HG02610 (cell line): Measurements from ENCODE around the gene MUS81.

Source experiments
- ATAC-seq: cut with Tn5 transposase; IDR thresholded peaks from one replicate; pipeline ENCODE4 v1.9.1; 2021; ENCODE audit warnings: mild to moderate bottlenecking, moderate library complexity; ENCODE audit not compliant: unreplicated experiment

MUS81 gene

GRCh38 chr11:65859812-65860277 lies 388 bp upstream of the MUS81 start:
- ATAC-seq, result no peak

DNA sequence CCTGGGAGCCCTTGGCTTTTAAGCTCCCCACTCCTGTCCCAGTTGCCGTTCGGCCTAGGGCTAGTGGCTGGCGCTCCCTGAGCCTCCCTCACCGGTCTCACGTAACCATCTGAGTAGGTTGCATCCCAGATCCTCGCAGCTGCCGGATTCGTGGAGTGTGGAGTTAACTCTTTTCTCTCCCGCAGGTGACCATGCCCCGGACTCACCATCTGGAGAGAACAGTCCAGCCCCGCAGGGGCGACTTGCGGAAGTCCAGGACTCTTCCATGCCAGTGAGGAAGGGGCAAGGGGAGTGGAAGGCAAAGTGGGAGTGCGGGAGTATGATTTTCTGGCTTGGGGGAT lies 902 bp downstream of the MUS81 start:
- ATAC-seq, result no peak

DNA sequence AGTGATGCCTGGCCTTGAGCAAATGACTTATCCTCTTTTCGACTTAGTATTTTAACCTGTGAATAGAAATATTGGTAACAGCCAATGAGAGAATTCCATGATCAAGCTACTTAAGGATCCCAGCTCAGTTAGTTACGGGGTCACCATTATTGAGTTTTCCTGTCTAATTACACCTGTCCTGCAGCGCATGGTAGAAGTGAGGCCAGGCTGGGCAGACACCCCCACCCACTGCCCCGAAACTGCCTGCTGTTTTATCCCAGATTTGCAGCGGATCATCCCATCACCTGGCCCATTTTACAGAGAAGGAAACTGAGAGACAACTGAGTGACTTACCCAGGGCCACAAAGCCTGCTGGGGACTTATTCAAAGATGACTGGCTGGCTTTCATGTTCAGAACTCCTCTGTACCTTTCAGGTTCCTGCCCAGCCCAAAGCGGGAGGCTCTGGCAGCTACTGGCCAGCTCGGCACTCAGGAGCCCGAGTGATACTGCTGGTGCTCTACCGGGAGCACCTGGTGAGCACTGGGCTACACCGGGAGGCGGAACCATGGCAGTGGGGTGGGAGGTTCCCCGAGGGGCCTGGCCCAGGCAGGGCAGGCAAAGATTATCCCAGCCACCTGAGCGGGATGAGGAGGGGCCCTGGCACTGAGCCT lies 1.4 kb downstream of the MUS81 start:
- no peak for ATAC-seq

GRCh38 chr11:65862191-65862735 lies 2.0 kb downstream of the MUS81 start:
- ATAC-seq, result no peak

DNA sequence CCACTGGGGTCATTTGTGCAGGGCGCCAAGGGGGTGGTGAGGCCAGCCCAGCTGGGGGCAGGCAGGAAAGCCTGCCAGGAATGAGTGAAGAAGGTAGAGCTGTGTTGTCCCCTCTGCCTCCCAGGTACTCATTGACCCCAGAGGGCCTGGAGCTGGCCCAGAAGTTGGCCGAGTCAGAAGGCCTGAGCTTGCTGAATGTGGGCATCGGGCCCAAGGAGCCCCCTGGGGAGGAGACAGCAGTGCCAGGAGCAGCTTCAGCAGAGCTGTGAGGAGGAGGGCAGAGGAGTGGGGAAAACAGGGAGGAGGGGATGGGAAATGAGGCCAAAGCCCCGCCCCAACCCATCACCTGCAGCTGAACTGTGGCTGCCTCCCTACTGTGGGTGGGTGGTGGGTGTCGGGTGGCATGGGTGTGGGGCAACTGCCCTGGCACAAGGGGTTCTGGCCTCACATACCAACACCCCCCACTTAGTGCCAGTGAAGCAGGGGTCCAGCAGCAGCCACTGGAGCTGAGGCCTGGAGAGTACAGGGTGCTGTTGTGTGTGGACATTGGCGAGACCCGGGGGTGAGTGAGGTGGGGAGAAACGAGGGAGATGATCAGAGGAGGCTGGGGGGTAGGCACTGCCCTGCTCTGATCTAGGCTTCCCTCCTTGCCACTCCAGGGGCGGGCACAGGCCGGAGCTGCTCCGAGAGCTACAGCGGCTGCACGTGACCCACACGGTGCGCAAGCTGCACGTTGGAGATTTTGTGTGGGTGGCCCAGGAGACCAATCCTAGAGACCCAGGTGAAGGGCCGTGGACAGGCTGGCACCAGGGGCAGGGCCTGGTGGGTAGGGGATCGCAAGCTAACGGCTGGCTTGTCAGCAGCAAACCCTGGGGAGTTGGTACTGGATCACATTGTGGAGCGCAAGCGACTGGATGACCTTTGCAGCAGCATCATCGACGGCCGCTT lies 3.0 kb downstream of the MUS81 start:
- ATAC-seq, result no peak

DNA sequence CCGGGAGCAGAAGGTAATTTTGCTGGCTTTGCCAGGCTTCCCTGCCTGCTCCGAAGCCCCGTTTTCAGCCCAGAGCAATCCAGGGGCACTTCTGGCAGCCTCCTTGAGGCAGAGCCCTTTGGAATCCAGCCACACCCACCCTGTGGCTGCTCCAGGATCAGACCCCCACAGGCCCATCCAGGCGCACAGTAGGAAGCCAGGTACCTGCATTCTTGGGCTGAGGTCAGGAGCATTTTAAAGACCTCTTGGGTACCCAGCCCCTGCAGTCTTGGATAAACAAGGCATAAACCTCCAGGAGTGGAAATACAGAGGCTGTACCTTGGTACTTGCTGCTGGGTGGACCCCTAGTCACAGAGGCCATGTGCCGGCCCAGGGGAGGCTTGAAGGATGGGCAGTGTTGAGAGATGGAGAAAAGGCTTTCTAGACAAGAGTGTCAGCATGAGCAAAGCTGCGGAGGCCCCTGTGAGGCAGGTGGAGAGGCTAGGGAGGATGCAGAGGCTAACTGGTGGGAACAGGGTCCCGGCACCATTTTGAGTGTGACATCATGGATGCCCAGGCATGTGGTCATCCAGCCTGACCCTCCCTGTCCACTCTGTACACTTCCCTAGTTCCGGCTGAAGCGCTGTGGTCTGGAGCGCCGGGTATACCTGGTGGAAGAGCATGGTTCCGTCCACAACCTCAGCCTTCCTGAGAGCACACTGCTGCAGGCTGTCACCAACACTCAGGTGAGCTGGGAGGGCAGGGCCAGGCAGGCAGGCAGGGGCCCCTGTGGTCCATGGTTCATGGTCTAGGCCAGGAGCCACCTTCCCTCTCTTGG lies 3.9 kb downstream of the MUS81 start:
- ATAC-seq, result no peak

DNA sequence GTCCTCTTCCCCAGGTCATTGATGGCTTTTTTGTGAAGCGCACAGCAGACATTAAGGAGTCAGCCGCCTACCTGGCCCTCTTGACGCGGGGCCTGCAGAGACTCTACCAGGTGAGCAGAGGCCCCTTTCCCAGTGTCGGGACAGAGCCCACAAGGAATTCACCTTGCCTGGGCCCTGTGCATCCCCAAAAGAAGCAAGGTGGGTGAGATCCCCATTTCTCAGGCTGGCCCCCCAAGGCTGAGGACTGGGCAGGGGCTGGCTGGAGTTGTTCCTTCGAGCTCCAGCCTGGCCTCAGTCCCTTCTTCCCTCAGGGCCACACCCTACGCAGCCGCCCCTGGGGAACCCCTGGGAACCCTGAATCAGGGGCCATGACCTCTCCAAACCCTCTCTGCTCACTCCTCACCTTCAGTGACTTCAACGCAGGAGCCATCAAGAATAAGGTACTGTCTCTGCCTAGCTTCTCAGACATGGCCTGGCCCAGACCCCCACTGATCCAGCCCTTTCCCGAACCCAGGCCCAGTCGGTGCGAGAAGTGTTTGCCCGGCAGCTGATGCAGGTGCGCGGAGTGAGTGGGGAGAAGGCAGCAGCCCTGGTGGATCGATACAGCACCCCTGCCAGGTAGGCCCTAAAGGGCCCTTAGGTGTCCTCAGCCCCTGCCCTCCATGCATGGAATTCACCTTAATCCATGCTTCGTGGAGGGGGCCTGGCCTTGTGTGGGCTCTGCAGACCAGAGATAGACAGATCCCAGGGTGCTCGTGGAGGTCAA lies 4.7 kb downstream of the MUS81 start:
- no peak for ATAC-seq

DNA sequence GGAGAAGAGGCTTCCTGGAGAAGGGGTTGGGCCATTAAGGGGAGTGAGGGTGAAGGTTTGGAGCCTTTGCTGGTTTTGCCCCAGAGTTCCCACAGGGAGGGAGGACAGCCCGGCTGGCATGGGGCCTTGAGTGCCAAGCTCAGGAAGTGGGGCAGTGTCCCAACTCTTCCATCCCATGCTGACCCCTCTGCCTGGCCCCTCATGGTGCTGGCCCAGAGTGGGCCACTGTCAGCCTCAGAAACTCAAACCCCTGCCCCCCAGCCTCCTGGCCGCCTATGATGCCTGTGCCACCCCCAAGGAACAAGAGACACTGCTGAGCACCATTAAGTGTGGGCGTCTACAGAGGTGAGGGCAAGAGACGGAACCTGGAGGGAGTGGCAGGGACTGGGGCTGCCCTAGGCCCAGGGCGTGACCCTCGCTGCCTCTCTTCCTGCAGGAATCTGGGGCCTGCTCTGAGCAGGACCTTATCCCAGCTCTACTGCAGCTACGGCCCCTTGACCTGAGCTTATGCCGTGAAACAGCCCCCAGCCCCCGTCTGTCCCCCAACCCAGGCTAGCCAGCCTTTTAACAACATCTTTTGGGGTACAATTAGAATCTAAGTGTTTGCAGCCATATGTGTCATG lies 5.4 kb downstream of the MUS81 start:
- ATAC-seq, result no peak

DNA sequence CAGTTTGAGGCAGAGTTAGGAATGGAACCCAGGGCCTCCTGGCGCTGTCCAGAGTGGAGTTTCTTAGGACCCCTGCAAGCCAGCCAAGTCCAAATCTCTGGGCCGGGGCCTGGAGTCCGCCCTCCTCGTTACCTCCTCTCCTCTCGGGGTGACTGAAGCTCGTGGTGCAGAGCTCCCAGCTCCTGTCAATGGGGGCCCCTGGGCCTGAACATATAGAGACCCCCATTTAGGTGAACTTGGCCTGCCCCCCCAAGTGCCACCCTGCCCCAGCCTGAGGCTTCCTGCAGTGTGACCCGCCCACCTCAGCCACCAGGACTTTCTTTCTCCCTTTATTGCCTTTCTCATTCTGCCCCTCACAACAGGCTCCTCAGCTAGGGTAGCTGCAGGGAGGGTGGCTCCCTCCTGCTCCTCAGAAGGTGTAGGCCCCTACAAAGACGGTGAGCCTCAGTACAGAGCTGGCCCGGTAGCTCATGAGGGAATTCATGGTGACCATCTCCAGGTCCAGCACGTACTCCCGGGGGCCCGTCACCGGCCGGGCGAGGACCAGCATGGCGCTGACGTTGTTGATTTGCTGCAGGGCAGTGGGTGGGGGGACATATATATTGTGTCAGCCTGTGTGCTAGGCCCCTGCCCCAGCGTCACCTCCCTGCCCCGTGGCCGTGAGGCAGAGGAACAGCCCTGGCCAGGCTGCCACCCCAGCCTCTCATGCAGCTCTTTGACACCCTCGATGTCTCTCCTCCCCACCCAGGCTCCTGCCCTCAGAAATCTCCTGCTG lies 6.5 kb downstream of the MUS81 start:
- no peak for ATAC-seq

- no peak for ATAC-seq
Measured at GRCh38 chr11:65867284-65868071, 7.2 kb downstream of the MUS81 start.

DNA sequence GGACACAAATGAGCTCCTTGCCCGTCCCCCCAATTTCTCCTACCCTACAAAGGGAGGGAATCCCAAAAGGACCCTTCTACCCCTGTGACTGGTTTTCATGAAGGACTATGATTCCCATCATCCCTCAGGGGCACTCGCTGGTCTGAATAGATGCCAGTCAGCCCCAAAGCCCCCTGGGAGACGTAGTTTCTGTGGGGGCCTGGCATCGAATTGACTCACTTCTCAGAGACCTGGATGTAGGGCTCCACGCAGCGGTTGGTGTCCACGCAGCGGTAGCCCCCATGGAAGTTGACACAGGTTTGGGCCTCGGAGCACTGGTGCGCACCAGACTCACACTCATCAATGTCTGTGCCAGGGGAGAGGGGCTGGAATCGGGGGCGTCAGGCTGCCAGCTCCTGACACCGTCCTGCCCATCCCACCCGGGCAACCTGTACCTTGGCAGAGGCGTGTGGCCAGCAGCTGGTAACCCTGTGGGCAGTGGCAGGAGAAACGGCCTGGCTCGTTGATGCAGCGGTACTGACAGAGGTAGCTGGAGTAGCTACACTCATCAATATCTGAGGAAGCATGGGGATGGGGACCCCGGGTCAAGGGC lies 7.9 kb downstream of the MUS81 start:
- no peak for ATAC-seq

DNA sequence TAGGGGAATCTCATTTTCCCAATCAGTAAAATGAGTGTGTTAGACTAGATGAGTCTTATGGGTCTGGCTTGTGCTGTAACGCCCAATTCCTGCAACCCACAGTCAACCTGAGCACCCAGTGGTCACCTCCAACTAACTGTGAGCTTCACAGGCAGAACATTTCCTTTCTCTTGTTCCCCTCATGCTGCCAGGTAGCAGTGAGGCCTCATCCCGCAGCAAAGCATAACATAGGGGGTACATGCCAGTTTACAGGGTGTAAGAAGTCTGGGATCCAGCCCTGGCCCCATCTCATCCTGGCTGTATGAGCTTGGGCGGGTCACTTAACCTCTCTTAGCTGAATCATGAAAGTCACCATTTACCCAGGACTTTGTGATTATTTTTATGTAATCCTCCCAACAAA lies 8.7 kb downstream of the MUS81 start:
- no peak for ATAC-seq

DNA sequence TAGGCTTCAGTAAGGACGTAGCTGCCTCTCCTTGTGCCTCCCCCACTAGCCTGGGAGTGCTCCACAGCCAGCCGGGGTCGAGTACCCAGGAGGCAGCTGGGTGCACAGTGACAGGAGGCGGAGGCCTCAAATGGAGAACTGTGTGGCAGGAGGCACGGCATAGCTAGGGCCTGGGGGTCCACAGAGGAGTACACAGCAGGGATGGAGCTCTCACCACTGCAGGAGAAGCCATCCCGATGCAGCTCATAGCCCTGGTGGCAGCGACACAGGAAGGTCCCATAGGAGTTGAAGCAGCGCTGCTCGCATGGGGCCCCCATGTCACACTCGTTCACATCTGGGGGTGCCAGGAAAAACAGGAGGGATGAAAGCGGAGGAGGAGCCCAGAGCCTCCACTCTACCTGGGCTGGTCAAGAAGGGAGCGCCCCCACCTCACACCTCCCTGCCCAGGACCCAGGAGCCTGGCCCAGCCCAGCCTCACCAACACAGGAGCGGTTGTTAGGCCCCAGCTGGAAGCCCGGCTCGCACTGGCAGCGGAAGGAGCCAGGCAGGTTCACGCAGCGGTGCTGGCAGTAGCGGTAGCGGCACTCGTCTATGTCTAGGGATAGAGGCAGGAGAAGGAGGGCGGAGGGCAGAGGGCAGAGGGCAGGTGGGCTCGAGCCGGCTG lies 9.5 kb downstream of the MUS81 start:
- no peak for ATAC-seq

DNA sequence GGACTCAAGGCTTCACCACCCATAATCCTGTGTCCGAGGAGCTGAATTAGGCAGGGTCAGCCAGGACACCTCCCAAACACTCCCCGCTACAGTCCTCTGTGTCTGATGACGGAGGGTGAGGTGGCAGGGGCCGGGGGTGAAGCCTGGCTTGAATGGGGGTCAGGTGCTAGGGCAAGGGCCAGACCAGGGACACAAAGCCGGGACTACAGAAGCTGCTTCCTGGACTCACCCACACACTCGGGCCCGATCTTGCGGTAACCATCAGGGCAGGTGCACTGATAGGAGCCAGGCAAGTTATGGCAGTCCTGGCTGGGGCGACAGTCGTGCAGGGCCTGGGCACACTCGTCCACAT lies 10.1 kb downstream of the MUS81 start:
- ATAC-seq, result no peak

DNA sequence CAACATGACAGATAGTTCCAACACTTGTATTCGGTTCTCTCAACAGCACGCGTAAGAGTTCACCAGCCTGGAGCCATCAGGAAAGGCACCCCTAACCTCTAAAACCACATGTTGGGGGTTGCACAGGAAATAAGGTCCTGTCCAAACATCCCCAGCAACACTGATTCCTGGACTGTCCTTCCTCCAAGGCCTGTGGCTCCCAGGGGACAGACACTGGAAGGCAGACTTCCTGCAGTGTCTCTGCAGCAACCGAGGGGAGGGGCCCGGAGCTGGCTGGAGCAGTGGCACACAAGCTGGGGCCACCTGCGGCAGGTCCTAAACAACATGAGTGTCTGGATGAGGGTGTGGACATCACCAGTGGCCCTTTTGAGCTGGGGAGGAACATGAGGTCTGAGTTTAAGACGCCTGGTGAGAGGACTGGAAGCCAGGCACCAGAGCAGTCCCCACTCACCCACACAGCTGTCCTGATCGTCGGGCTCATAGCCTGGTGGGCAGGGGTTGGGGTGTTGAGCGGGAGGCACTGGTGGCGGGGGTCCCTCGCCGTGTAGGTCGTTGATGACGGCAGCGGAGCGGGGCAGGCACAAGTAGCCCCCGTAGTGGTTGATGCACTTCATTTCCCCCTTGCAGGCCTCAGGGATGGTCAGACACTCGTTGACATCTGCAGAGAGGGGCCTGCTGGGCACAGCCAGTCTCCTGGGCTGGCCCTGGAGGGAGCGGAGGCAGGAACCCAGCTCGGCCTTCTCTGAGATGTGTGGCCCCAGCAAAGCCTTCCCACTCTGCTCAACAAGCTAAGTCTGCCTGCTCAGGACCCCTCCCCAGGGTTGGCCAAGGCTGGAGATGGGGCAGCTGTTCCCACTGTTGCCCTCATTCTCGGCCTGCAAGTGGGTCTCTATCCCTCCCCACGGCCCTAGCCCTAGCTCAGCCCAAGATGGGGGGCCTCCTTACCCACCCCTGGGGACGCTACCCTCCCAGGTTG lies 10.8 kb downstream of the MUS81 start:
- no peak for ATAC-seq

DNA sequence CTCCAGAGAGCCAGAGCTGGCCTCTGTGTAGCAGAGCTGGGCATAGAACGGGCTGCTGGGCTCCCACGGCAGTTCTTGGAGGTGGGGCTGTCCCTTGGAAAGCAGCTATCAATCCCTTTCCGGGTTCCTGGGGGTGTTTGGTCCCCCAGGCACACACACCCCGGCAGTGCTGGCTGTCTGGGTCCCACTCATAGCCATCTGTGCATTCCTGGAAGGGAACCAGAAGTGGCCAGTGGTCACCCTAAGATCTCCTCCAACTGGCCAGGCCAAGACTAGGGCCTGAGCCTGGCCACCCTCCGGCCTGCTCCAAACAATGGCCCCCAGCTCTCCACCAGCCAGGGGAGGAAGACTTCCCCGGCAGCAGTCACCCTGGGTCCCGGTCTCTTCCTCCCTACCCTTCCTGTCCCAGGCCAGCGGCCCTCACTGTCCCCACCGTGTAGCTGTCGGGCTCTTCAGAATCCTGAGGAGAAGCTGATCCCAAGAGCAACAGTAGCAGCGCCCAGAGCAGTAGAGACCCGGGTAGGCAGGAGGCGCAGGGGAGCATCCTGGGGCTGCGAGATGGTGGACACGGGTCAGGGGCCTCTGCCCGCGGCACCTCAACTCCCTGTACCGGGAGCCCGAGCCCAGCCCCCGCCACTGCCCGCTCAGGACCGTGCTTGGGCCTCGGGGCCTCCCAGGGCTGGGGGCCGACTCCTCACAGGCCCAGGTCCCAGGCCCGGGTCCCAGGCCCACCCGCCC lies 11.7 kb downstream of the MUS81 start:
- ATAC-seq, result no peak
